ENCODE data around the gene CTR9.

Gene CTR9

GRCh38 chr11:10728154-10728553, 22.9 kb upstream of the CTR9 start:
- DNase-seq, result no peak
- peaks cover 18% of the 10 kb centered on the region for H3K27me3 Mint-ChIP-seq
- H3K9me3 Mint-ChIP-seq, result no peaks in the 10 kb centered on the region
- no peak overlapping the region for H3K4me3 Mint-ChIP-seq
- no peak for ATAC-seq
- H3K36me3 Mint-ChIP-seq (ENCODE audit: low read depth), result no peaks in the 10 kb centered on the region
- no peak overlapping the region for H3K27ac Mint-ChIP-seq
- H3K4me1 Mint-ChIP-seq, result peaks cover 26% of the 10 kb centered on the region

GRCh38 chr11:10728789-10729472, 22.1 kb upstream of the CTR9 start:
- H3K36me3 Mint-ChIP-seq (ENCODE audit: low read depth), result no peaks in the 10 kb centered on the region
- H3K27ac Mint-ChIP-seq, result no peak overlapping the region
- H3K27me3 Mint-ChIP-seq, result peaks cover 15% of the 10 kb centered on the region
- ATAC-seq, result no peak
- H3K9me3 Mint-ChIP-seq, result no peaks in the 10 kb centered on the region
- H3K4me3 Mint-ChIP-seq, result no peak overlapping the region
- H3K4me1 Mint-ChIP-seq, result peaks cover 26% of the 10 kb centered on the region
- no peak for DNase-seq

- H3K27ac Mint-ChIP-seq, result no peak overlapping the region
- H3K9me3 Mint-ChIP-seq, result no peaks in the 10 kb centered on the region
- no peak overlapping the region for H3K4me3 Mint-ChIP-seq
- no peaks in the 10 kb centered on the region for H3K36me3 Mint-ChIP-seq (ENCODE audit: low read depth)
- ATAC-seq (no peak), DNase-seq (no peak)
- H3K27me3 Mint-ChIP-seq, result peaks cover 11% of the 10 kb centered on the region
- H3K4me1 Mint-ChIP-seq, result peaks cover 21% of the 10 kb centered on the region
Observed at GRCh38 chr11:10730151-10730550, 20.9 kb upstream of the CTR9 start.

- DNase-seq (no peak), ATAC-seq (no peak)
- H3K27me3 Mint-ChIP-seq, result peaks cover 11% of the 10 kb centered on the region
- H3K36me3 Mint-ChIP-seq (ENCODE audit: low read depth), result no peaks in the 10 kb centered on the region
- H3K27ac Mint-ChIP-seq, result no peak overlapping the region
- H3K4me3 Mint-ChIP-seq, result no peak overlapping the region
- no peaks in the 10 kb centered on the region for H3K9me3 Mint-ChIP-seq
- H3K4me1 Mint-ChIP-seq, result peaks cover 20% of the 10 kb centered on the region
Observed at GRCh38 chr11:10731064-10731680, 19.9 kb upstream of the CTR9 start.

- H3K27me3 Mint-ChIP-seq, result peaks cover 11% of the 10 kb centered on the region
- peaks cover 11% of the 10 kb centered on the region for H3K4me1 Mint-ChIP-seq
- peak overlapping the region; percentile 13 for H3K4me3 Mint-ChIP-seq
- DNase-seq, result peak; percentile 95
- H3K36me3 Mint-ChIP-seq (ENCODE audit: low read depth), result no peaks in the 10 kb centered on the region
- no peaks in the 10 kb centered on the region for H3K9me3 Mint-ChIP-seq
- H3K27ac Mint-ChIP-seq, result peak overlapping the region; percentile 55
- peak; percentile 99 for ATAC-seq
Observed at GRCh38 chr11:10735481-10736475, 15.3 kb upstream of the CTR9 start.

GRCh38 chr11:10742460-10743208, 8.4 kb upstream of the CTR9 start:
- Mint-ChIP-seq H3K27ac (peak overlapping the region; percentile 6), H3K9me3 (no peaks in the 10 kb centered on the region), H3K27me3 (no peaks in the 10 kb centered on the region), H3K36me3 (ENCODE audit: low read depth) (no peaks in the 10 kb centered on the region), H3K4me1 (peaks cover 38% of the 10 kb centered on the region), H3K4me3 (peak overlapping the region; percentile 1)
- DNase-seq, result no peak
- peak; percentile 97 for ATAC-seq

GRCh38 chr11:10743354-10744000, 7.6 kb upstream of the CTR9 start:
- Mint-ChIP-seq H3K4me1 (peaks cover 41% of the 10 kb centered on the region), H3K9me3 (no peaks in the 10 kb centered on the region), H3K27ac (no peak overlapping the region), H3K4me3 (peak overlapping the region; percentile 22), H3K36me3 (ENCODE audit: low read depth) (no peaks in the 10 kb centered on the region), H3K27me3 (no peaks in the 10 kb centered on the region)
- DNase-seq (no peak), ATAC-seq (no peak)

- H3K4me1 Mint-ChIP-seq, result peaks cover 43% of the 10 kb centered on the region
- no peaks in the 10 kb centered on the region for H3K27me3 Mint-ChIP-seq
- H3K4me3 Mint-ChIP-seq, result no peak overlapping the region
- no peak for ATAC-seq
- no peaks in the 10 kb centered on the region for H3K36me3 Mint-ChIP-seq (ENCODE audit: low read depth)
- no peak overlapping the region for H3K27ac Mint-ChIP-seq
- no peak for DNase-seq
- H3K9me3 Mint-ChIP-seq, result no peaks in the 10 kb centered on the region
Observed at GRCh38 chr11:10744206-10744605, 6.8 kb upstream of the CTR9 start.

- no peak for ATAC-seq
- Mint-ChIP-seq H3K9me3 (no peaks in the 10 kb centered on the region), H3K27me3 (no peaks in the 10 kb centered on the region), H3K27ac (no peak overlapping the region), H3K4me1 (peaks cover 41% of the 10 kb centered on the region), H3K36me3 (ENCODE audit: low read depth) (no peaks in the 10 kb centered on the region), H3K4me3 (no peak overlapping the region)
- no peak for DNase-seq
Observed at GRCh38 chr11:10746871-10747270, 4.2 kb upstream of the CTR9 start.

- DNase-seq (no peak), ATAC-seq (no peak)
- no peak overlapping the region for H3K27ac Mint-ChIP-seq
- peaks cover 2% of the 10 kb centered on the region for H3K36me3 Mint-ChIP-seq (ENCODE audit: low read depth)
- H3K27me3 Mint-ChIP-seq, result no peaks in the 10 kb centered on the region
- no peak overlapping the region for H3K4me3 Mint-ChIP-seq
- no peaks in the 10 kb centered on the region for H3K9me3 Mint-ChIP-seq
- peaks cover 39% of the 10 kb centered on the region for H3K4me1 Mint-ChIP-seq
Observed at GRCh38 chr11:10747733-10748132, 3.3 kb upstream of the CTR9 start.

GRCh38 chr11:10749476-10749875, 1.6 kb upstream of the CTR9 start:
- peaks cover 2% of the 10 kb centered on the region for H3K36me3 Mint-ChIP-seq (ENCODE audit: low read depth)
- H3K4me1 Mint-ChIP-seq, result peaks cover 28% of the 10 kb centered on the region
- peak overlapping the region; percentile 10 for H3K27ac Mint-ChIP-seq
- ATAC-seq (no peak), DNase-seq (no peak)
- no peaks in the 10 kb centered on the region for H3K27me3 Mint-ChIP-seq
- H3K9me3 Mint-ChIP-seq, result no peaks in the 10 kb centered on the region
- no peak overlapping the region for H3K4me3 Mint-ChIP-seq

GRCh38 chr11:10751581-10751940, 515 bp downstream of the CTR9 start:
- Mint-ChIP-seq H3K4me3 (peak overlapping the region; percentile 95), H3K9me3 (no peaks in the 10 kb centered on the region), H3K27ac (peak overlapping the region; percentile 81), H3K27me3 (no peaks in the 10 kb centered on the region), H3K36me3 (ENCODE audit: low read depth) (peaks cover 14% of the 10 kb centered on the region), H3K4me1 (peaks cover 18% of the 10 kb centered on the region)
- DNase-seq, result peak; percentile 8
- ATAC-seq, result peak; percentile 7

GRCh38 chr11:10752061-10752460, 1.0 kb downstream of the CTR9 start:
- DNase-seq (no peak), ATAC-seq (no peak)
- H3K9me3 Mint-ChIP-seq, result no peaks in the 10 kb centered on the region

GRCh38 chr11:10752486-10752885, 1.4 kb downstream of the CTR9 start:
- Mint-ChIP-seq H3K9me3 (no peaks in the 10 kb centered on the region), H3K27ac (no peak overlapping the region), H3K4me3 (peak overlapping the region; percentile 95), H3K27me3 (no peaks in the 10 kb centered on the region), H3K4me1 (peaks cover 18% of the 10 kb centered on the region), H3K36me3 (ENCODE audit: low read depth) (peaks cover 14% of the 10 kb centered on the region)
- no peak for ATAC-seq
- no peak for DNase-seq

More at GRCh38 chr11:10752061-10752460, 1.0 kb downstream of the CTR9 start:
- Mint-ChIP-seq H3K27me3 (no peaks in the 10 kb centered on the region), H3K36me3 (ENCODE audit: low read depth) (peaks cover 14% of the 10 kb centered on the region), H3K27ac (no peak overlapping the region), H3K4me1 (peaks cover 18% of the 10 kb centered on the region), H3K4me3 (peak overlapping the region; percentile 95)
